Medulla oblongata (tissue), 1 donor: Measurements from ENCODE around the gene PFKL.

ENCODE experiments used
- DNase-seq: peaks from one replicate; pipeline ENCODE4 v3.0.0-alpha.2; 2015; ENCODE audit errors: extremely low spot score

The PFKL gene

DNA sequence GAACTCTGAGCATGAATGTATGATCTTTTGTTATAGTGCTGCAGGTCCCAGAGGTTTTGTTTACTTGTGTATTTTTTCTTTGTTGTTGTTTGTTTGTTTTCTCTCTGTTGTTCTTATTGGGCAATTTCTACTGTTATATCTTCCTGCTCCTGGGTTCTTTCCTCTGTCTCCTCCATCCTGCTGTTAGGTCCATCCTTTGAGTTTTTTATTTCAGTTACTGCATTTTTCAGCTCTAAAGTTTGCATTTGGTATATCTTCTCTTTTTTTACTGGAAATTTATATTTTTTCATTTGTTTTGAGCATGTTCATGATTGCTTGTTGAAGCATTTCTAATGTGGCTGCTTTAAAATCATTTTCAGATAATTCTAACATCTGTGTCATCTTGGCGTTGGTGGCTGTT lies 63.4 kb downstream of the PFKL start:
- no peak for DNase-seq

DNA sequence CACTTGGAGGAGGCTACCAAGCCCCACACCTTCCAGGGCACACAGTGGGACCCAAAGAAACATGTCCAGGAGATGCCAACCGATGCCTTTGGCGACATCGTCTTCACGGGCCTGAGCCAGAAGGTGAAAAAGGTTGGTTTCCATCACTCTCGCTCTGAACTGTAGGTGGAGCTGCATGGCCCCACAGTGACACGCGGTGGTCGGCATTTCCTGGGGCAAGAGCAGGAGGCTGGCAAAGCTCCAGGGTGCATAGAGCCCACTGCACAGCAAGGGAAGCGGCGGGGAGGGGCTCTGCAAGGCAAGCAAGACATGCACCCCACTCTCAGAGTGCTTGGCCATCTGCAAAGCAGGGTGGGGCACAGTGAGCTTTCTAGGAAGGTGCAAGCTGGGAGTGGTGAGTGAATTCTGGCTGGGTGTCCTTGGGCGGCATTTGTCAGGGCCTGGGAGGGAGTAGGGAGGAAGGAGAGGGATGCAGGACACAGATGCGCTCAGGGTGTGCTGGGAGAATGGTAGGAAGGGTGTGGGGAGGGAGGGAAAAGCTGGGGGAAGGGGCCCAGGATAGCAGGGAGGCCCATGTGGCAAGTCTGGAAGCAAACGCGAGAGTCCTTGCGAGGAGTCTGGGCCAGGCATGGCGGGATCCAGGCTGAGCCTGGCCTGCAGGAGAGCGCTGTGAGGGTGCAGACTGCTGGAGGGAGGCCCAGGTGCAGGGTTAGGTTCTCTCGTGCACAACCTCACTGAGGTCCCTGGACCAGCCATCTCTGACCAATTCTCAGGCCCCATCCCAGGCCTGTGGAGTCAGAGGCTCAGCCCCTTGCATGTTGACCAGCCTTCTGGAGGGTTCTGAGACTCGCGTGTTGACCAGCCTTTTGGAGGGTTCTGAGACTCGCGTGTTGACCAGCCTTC lies 64.5 kb downstream of the PFKL start:
- DNase-seq: no peak

DNA sequence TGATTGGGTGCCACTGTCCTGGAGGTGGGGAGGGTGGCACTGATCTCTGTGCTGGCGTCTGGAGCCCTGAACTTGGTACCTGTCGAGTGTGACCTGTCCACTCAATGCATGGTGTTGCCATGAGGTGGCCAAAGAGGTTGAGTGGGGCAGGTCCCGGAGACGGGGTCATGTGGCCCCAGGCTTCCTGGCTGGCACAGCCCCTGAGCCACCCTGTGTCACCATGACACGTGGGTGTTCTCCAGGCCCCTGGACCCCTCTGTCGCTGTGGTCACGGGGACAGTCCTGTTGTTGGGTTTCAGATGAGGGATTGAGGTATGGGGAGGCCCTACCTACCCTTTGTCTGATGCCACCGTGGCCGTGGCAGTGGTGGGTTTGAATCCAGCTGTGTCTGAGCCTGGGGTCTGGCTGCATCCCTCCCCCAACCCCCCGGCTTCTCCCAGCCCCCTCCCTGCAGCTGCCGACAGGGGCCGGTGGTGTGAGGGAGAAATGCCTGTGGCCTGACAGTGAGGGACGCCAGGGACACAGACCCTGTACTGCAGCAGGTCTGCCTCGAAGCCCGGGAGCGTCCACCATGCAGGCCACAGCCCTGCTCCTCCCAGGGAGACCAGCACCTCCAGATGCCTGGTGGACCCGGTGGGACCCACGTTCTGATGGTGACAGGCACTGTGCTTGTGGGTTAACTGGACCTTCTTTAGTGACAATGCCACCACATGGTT lies 65.6 kb downstream of the PFKL start:
- DNase-seq: no peak

DNA sequence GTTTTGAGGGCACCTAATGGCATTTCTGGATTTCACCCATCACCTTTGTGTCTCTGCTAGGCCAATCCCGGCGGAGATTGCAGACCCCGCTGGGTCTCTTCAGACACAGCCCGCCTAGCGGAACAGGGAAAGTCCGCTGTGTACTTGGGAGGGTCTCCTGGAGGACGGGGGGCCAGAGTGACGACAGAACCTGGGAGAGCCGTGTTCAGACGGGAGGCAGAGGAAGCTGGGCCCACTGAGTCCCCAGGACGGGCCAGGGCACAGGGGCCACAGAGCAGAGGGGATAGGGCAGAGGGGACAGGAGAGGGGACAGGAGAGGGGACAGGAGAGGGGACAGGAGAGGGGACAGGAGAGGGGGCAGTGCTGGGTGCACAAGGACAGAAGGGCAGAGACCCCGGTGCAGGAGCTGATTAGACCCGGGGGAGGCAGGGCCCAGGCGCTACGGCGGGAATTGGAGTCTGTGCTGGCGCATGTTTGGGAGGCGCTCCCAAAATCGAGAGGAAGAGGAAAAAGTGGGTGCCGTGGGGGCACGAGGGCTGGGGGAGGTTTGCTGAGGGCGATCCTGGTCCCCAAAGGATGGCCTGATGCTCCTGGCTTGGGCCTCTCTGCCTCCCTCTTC lies 66.2 kb downstream of the PFKL start:
- no peak for DNase-seq

DNA sequence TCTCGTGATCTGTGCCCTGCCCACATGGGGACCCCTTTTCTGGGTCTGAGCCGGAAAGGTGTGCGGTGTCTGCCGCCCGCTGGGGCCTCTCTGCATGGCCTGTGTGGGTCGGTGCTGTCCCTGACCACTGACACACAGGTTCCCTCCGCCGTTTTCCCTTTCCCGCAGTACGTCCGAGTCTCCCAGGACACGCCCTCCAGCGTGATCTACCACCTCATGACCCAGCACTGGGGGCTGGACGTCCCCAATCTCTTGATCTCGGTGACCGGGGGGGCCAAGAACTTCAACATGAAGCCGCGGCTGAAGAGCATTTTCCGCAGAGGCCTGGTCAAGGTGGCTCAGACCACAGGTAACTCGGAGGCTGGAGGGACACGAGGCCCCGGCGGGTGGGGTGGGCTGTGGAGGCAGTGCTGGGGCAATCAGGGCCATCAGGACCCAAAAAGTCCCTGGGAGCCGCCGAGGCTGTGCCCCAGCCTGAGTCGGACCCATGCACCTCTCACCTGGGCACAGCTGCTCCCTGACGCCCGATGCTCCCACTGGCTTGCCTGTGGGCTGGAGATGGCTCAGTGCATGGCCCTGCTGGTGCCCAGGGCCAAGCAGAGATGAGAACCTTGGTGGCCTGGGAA lies 66.8 kb downstream of the PFKL start:
- DNase-seq: no peak

DNA sequence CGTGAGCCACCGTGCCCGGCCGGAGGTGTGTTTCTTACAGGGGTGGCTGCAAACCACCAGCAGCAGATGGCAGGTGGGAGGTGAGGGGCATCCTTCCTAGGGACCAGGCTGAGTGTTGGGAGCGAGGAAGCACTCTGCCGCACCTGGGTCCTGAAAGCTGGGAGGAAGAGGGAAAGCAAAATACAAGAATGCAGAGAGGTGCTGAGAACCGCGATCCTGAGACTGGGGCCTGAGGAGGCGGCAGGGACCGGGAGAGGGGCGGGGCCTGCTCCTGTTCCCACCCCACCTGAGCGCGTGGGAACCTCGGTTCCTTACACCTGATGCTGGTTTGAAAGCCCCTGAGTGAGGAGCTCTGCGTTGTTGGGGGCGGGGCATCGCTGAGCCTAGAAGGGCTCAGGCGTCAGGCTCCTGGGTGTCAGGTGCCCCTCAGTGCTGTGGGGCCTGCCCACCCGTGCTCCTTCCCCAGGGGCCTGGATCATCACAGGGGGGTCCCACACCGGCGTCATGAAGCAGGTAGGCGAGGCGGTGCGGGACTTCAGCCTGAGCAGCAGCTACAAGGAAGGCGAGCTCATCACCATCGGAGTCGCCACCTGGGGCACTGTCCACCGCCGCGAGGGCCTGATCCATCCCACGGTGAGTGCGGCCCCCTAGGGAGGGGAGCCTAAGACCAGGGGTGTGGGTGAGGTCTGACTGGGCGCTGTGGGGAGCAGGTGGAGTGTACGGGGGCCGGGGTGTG lies 69.0 kb downstream of the PFKL start:
- no peak for DNase-seq

DNA sequence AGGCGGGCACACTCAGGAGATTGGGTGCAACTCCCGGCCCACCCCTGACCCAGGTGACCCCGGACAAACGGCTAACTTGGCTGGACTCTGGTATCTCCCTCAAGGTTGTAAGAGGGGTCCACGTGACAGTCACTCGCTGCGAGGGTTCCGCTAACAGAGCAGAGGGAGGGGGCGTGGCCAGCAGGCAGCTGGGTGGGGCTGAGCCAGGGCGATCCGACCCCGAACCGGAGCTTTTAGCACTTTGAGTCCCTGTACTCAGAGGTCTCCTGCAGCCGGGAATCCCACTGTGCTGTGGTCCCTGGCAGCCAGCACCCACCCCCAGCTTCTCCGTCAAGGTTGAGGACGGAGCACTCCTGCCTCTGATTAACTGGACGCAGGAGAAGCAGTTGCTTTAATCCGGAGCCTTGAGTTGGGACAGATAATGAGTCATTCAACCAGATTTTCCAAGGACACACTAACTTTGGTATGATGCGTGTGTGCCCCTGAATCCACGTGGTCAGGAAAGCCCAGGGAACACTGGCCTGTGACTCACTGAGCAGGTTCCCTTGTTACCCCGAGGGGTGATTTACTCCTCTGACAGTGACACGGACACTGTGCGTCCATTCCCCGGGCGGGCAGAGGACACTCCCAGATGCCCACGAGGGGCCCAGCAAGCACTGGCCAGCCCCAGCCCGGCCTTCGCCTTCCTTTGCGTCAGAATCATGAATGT lies 70.3 kb downstream of the PFKL start:
- DNase-seq: no peak

DNA sequence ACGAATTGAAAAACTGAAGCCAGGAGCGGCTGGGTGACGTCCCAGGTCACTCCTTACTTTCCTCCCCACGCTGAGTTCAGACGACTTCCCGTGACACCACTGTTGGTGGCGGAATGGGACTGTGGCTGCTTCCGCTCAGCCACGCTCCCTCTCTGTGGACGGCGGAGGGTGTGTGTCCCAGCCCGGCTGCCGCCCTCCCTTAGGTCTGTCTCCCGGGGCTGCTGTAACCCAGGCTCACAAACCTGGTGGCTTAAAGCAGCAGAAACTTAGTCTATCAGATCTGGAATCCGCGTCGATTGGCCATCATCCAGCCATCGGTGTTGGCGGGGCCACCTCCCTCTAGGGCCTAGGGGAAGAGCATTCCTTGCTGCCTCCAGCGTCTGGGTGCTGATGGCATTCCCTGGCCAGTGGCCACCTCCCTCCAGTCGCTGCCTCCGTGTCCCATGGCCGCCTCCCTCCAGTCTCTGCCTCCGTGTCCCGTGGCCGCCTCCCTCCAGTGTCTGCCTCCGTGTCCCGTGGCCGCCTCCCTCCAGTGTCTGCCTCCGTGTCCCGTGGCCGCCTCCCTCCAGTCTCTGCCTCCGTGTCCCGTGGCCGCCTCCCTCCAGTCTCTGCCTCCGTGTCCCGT lies 71.0 kb downstream of the PFKL start:
- DNase-seq: no peak

DNA sequence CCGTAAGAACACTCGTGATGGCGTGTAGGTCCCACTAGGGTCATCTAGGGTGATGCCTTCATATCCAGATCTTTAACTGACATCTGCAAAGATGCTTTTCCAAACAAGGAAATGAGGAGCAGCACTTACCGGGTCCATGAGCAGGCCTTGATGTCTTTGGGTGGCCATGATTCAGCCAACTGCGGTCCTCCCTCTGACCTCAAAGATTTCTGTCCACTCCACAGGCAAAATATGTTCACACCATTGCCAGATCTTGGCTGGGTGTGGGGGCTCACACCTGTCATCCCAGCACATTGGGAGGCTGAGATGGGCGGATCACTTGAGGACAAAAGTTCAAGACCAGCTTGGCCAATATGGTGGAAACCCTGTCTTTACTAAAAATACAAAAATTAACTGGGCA lies 71.7 kb downstream of the PFKL start:
- no peak for DNase-seq

DNA sequence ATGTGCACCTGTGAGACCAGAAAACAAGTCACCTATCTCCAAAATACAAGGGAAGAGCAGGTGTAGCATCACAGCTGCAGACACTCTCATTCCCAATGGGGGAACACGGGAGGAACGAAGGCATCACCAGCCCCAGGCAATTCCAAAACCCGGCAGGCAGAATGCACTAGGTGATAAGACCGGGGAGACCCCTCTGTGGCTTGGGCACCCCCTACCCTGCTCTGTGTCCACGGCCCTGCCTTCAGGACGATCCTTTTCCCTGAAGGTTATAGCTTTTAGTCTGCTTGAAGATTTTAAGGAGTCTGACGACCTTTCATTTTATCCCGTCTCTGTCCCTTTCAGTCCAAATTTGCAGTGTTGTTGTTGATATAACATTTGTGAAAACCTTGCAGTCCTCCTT lies 72.8 kb downstream of the PFKL start:
- DNase-seq: no peak

DNA sequence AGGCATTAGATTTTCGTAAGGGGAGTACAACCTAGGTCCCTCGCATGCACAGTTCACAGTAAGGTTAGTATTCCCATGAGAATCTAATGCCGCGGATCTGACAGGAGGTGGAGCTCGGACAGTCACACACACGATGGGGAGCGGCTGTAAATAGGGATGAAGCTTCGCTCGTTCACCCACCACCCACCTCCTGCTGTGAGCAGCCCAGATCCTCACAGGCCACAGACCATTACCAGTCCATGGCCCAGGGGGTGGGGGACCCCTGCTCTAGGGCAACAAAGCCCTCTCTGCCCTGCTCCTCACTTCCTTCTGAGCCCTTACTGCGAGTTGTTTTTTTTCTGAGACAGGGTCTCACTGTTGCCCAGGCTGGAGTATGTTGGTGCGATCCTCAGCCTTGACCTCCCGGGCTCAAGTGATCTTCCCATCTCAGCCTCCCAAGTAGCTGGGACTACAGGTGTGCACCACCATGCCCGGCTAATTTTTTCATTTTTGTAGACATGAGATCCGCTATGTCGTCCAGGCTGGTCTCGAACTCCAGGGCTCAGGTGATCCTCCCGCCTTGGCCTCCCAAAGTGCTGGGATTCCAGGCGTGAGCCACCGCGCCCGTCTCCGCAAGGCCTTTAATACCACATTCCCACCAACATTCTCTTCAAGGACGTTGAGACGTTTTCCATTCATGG lies 74.9 kb downstream of the PFKL start:
- DNase-seq: no peak

DNA sequence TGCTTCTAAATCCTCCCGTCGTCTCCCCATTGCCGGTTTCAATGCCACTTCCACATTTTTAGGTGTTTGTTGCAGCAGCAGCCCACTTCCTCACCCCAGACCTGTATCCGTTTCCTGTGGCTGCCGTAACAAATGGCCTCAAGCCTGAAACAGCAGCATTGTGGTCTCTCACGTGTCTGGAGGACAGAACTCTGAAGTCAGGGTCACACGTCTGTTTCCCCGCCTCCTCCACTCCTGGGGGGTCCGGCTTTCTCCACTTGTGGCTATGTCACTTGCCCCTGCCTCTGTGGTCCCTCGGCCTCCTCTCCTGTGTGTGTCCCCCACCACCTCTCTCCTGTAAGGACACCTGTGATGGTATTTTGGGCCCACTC lies 75.4 kb downstream of the PFKL start:
- peak; percentile 43 for DNase-seq

DNA sequence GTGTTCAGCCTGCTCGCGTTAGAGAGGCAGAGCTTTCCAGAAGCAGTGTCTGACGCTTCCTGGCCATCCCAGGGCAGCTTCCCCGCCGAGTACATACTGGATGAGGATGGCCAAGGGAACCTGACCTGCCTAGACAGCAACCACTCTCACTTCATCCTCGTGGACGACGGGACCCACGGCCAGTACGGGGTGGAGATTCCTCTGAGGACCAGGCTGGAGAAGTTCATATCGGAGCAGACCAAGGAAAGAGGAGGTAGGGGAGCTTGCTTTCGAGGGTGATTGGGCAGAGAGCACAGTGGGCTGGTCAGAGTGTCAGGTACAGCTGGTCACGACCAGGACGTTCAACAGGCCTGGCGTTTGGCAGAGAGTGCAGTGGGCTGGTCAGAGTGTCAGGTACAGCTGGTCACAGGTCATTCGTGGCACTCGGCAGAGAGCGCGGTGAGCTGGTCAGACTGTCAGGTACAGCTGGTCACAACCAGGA lies 75.9 kb downstream of the PFKL start:
- no peak for DNase-seq

DNA sequence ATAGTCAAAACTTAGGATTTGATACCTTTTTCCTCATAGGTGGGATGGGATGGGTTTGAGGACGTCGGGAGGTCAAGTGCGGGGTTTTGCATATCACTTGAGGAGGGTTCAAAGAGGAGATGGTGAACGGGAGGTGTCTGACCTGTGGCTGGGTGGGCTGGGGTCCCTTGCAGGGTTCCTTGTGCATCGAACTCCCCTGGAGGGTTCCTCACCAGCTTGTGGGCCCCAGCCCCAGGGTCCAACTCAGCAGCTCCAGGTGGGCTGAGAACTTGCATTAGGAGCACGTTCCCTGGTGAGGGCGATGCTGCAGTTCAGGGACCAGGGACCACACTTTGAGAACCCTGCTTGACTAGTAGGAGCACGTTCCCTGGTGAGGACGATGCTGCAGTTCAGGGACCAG lies 76.8 kb downstream of the PFKL start:
- no peak for DNase-seq
